Kidney (tissue), 14 donors: ENCODE results near the gene AGXT. TPM values are rescaled to one million over a fixed set of nuclear protein-coding genes. Genes with fewer than 3 reads are reported as not detected.

Experiments
- DNase-seq, 5 donors: peaks; one replicate each; pipeline ENCODE4 v3.0.0-alpha.2; 2013 to 2020
- FAIRE-seq: peaks from 2 replicates; lab custom pipeline; 2012; peaks lifted over from hg19 to GRCh38; lab: Jason Lieb, UNC
- H3K27ac ChIP-seq, 2 donors: one replicate each; pipeline ENCODE4 v1.7.0; 2013; ENCODE audit warnings: low read depth in 2 of 2, low read length in 2 of 2, inconsistent platforms in 1 of 2
- H3K27me3 ChIP-seq: one replicate; pipeline ENCODE4 v1.7.1; 2013; ENCODE audit warnings: low read length, inconsistent platforms; ENCODE audit not compliant: control insufficient read depth, insufficient read depth
- H3K36me3 ChIP-seq, 3 donors: one replicate each; pipeline versions ENCODE4 v1.7.0 to v1.7.1; 2013; ENCODE audit warnings: low read length in 3 of 3, control low read depth in 1 of 3, inconsistent platforms in 1 of 3; ENCODE audit not compliant: insufficient read depth in 3 of 3, control insufficient read depth in 2 of 3
- H3K4me1 ChIP-seq, 3 donors: one replicate each; pipeline versions ENCODE4 v1.7.0 to v1.7.1; 2013; ENCODE audit warnings: low read length in 3 of 3, inconsistent platforms in 1 of 3, low read depth in 1 of 3; ENCODE audit not compliant: control insufficient read depth in 2 of 3, insufficient read depth in 2 of 3
- H3K4me3 ChIP-seq, 3 donors: one replicate each; pipeline versions ENCODE4 v1.7.0 to v1.8.1; 2013; ENCODE audit warnings: low read length in 3 of 3, control low read depth in 1 of 3, inconsistent platforms in 1 of 3
- H3K9ac ChIP-seq, 3 donors: one replicate each; pipeline versions ENCODE4 v1.7.0 to v1.7.1; 2013; ENCODE audit warnings: low read length in 3 of 3, control low read depth in 1 of 3, inconsistent platforms in 1 of 3
- H3K9me3 ChIP-seq, 3 donors: one replicate each; pipeline versions ENCODE4 v1.7.0 to v1.7.1; 2013; ENCODE audit warnings: low read length in 3 of 3, control low read depth in 1 of 3, inconsistent platforms in 1 of 3; ENCODE audit not compliant: control insufficient read depth in 2 of 3, insufficient read depth in 1 of 3
- CTCF ChIP-seq: IDR thresholded peaks from 3 replicates; pipeline ENCODE4 v1.5.1; 2012; ENCODE audit warnings: mild to moderate bottlenecking, moderate library complexity, borderline replicate concordance; ENCODE audit not compliant: insufficient read depth; ENCODE audit errors: extremely low read depth
- intact Hi-C: fragments of 100-400 bp; cut with DNase I; formaldehyde crosslinking; loops from one replicate; pipeline ENCODE4 v1.11.1; 2022
- polyA plus RNA-seq: library from polyadenylated mRNA; stranded (reverse); fragments of 350-450 nt; fragmentation: Illumina TruSeq; extraction: RNeasy Lipid Tissue Mini Kit (QIAGEN cat#74804); gene quantifications from one replicate; pipeline ENCODE4 v1.2.3, GENCODE V29; 2014; ENCODE audit warnings: low read depth, low replicate concordance; ENCODE audit not compliant: insufficient read depth
- total RNA-seq: library from RNA; stranded (reverse); fragmentation: NEBNext Ultra II Directional; extraction: Animal tissue kit (Norgen Biotek cat#: 25700); gene quantifications from one replicate; pipeline ENCODE4 v1.2.1, GENCODE V29; 2021
- donor health status: control.
- donor health status: control.
- donor health status: control.
- donor health status: control.
- donor health status: control.
- donor health status: DM: yes; HTN: yes; CAD: no.
- donor health status: Normal renal cell carcinoma (clear cell type).

AGXT gene
- total and polyA plus RNA-seq, 2 donors from 2014 or later, result 0.09 to 12.5 TPM

DNA sequence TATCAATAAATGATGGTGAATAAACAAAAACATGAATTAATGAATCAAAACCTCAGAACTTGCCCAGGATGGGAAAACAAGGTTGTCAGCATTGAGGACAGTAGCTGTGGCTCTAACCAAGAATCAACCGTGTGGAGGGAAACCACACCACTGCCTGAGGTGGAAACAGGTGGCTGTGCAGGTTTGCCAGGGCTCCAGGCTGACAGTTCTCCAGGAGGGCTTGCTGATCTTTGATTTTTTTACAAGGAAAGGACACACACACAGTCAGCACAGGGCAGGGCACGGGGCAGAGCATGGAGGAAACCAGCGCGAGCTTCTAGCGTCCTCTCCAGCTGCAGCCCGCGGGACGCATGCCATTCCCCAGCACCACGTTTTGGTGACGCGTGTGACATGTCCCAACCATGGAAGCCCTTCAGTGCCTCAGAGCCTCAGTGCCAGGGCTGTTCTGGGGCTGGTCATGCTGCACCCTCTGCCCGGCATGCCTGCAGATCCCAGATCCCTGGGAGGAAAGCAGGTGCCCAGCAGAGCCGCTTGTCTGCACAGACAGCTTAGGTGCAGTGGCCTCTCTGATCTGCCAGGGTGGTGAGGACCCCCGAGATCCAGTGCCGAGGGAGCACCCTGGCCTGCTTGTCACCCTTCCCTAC is 15.8 kb upstream of the AGXT start:
- no peak for TF ChIP-seq CTCF
- FAIRE-seq (no peak), DNase-seq (no peak)
- Histone ChIP-seq H3K27me3 (no peaks in the 10 kb centered on the region), H3K9ac (no peak overlapping the region), H3K4me3 (no peak overlapping the region), H3K27ac (no peak overlapping the region), H3K9me3 (peaks cover 0 to 7% (median 0%) of the 10 kb centered on the region in 3 donors), H3K4me1 (peaks cover 0 to 11% (median 0%) of the 10 kb centered on the region in 3 donors), H3K36me3 (no peaks in the 10 kb centered on the region)
- intact Hi-C loops, result loop anchor here (5.0 to 10.0 kb wide), 2 partner anchors 212 to 365 kb away; no protein-coding TSS in a partner anchor

GRCh38 chr2:240855670-240856069 is 13.0 kb upstream of the AGXT start:
- FAIRE-seq (no peak), DNase-seq (no peak)
- TF ChIP-seq CTCF, result no peak
- no peak overlapping the region for H3K27ac ChIP-seq
- no peaks in the 10 kb centered on the region for H3K36me3 ChIP-seq
- no peak overlapping the region for H3K4me3 ChIP-seq
- H3K9ac ChIP-seq, result no peak overlapping the region
- H3K9me3 ChIP-seq, result peaks cover 0 to 7% (median 0%) of the 10 kb centered on the region in 3 donors
- no peaks in the 10 kb centered on the region for H3K27me3 ChIP-seq
- H3K4me1 ChIP-seq, result peaks cover 0 to 11% (median 0%) of the 10 kb centered on the region in 3 donors
- intact Hi-C loops, result loop anchor here (10.0 kb wide), 1 partner anchor 209 kb away; no protein-coding TSS in a partner anchor

DNA sequence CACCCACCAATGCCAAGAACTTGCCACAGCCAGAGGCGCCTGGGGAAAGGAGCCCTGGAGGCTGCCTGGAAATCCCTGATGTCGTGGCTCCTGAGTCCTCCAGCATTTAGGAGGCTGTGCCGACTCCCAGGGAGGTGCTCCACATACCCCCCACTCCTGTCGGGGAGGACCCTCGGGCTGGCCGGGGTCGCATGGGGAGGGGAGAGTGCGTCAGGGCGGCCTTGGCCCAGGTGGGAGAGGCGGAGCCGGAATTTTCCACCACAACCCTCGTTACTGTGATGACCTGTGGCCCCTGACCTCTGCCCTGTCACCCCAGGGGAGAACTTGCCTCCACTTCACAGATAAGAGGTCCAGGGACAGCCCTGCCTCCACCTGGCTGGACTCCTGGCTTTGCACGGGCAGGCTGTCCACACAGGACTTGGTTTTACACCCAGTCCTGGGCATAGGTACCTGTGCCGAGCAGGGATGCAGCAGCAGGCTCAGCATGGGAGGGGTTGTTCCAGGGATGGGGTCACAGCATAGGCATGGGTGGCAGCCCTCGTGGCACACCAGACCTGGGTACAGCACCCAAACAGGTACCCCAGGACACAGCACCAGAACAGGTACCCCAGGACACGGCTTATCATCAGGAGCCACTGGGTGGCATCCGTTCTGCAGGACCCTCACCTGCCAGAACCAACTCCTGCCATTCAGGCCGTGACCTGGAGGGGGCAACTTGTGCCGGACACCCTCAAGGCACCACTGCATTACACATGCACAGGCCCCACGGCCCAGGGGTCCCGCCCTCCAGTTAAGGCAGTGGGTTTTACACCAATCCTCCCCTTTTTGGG is 12.3 kb upstream of the AGXT start:
- FAIRE-seq, result no peak
- Histone ChIP-seq H3K36me3 (no peaks in the 10 kb centered on the region), H3K9me3 (peaks cover 0 to 7% (median 0%) of the 10 kb centered on the region in 3 donors), H3K4me3 (no peak overlapping the region), H3K27ac (no peak overlapping the region), H3K4me1 (peaks cover 0 to 9% (median 0%) of the 10 kb centered on the region in 3 donors), H3K9ac (no peak overlapping the region), H3K27me3 (no peaks in the 10 kb centered on the region)
- peak in 2 of 5 donors; percentile 41 to 72 for DNase-seq
- intact Hi-C loops, result loop anchor here (10.0 kb wide), 1 partner anchor 208 kb away; no protein-coding TSS in a partner anchor
- TF ChIP-seq CTCF, result no peak
